KMS-11 (cell line): ENCODE results near the gene PSMC3IP.
A peak's percentile ranks its signal among the peaks of the same experiment; 100 is the strongest.

Source experiments
- H2AFZ ChIP-seq: fragments of 200-600 bp; sonication (generic); 2 replicates; pipeline ENCODE4 v1.6.1; 2016; ENCODE audit warnings: antibody characterized with exemption, mixed run types, low read depth
- H3K27ac ChIP-seq: fragments of 200-600 bp; sonication (generic); 2 replicates; pipeline ENCODE4 v1.6.1; 2016; ENCODE audit warnings: mild to moderate bottlenecking, mixed run types
- H3K27me3 ChIP-seq: fragments of 200-600 bp; sonication (generic); 2 replicates; pipeline ENCODE4 v1.6.1; 2017; ENCODE audit warnings: mild to moderate bottlenecking, low read depth, mixed run types, moderate library complexity; ENCODE audit not compliant: insufficient read depth
- H3K36me3 ChIP-seq: fragments of 200-600 bp; sonication (generic); 2 replicates; pipeline ENCODE4 v1.6.1; 2017; ENCODE audit warnings: mild to moderate bottlenecking, mixed run types; ENCODE audit not compliant: insufficient read depth
- H3K4me1 ChIP-seq: fragments of 200-600 bp; sonication (generic); 2 replicates; pipeline ENCODE4 v1.6.1; 2016; ENCODE audit warnings: mild to moderate bottlenecking, low read depth, mixed run types; ENCODE audit not compliant: poor library complexity, severe bottlenecking
- H3K4me2 ChIP-seq: fragments of 200-600 bp; sonication (generic); 2 replicates; pipeline ENCODE4 v1.7.0; 2016; ENCODE audit warnings: mild to moderate bottlenecking, mixed run types
- H3K4me3 ChIP-seq: fragments of 200-600 bp; sonication (generic); IDR thresholded peaks from 2 replicates; pipeline ENCODE4 v1.6.1; 2017; ENCODE audit warnings: low read depth, low read length, mixed read lengths; ENCODE audit not compliant: insufficient read depth
- H3K79me2 ChIP-seq: fragments of 200-600 bp; sonication (generic); 2 replicates; pipeline ENCODE4 v1.6.1; 2016; ENCODE audit warnings: low read depth, mixed run types; ENCODE audit not compliant: insufficient read depth
- H3K9ac ChIP-seq: fragments of 200-600 bp; sonication (generic); 2 replicates; pipeline ENCODE4 v1.6.1; 2016; ENCODE audit warnings: mild to moderate bottlenecking, mixed run types
- H4K20me1 ChIP-seq: fragments of 200-600 bp; sonication (generic); 2 replicates; pipeline ENCODE4 v1.6.1; 2016; ENCODE audit warnings: mild to moderate bottlenecking, mixed run types; ENCODE audit not compliant: insufficient read depth
- CTCF ChIP-seq: fragments of 200-600 bp; sonication (generic); conservative IDR thresholded peaks from 2 replicates; pipeline ENCODE4 v1.6.1; 2017; ENCODE audit warnings: low read depth, mild to moderate bottlenecking, antibody characterized with exemption, low read length, moderate library complexity, mixed read lengths

The PSMC3IP gene

GRCh38 chr17:42609182-42609813 is 31.8 kb upstream of the PSMC3IP start, which contains the start of the genes RETREG3 and TUBG1:
RETREG3 (minus strand) TSS chr17:42609374; CDS start chr17:42609324, 50 bp downstream.
TUBG1 (plus strand) TSS chr17:42609683; CDS start chr17:42609738, 55 bp downstream.
- peak within 1 kb of the TSS; percentile 79 for H3K4me3 ChIP-seq
- H3K4me1 ChIP-seq = peaks cover 48% of the 10 kb centered on the region
- TF ChIP-seq CTCF = no peak; the same call in 1 of the 2 replicates
- H3K79me2 ChIP-seq = peaks cover 62% of the 10 kb centered on the region
- peak within 1 kb of the TSS; percentile 99 for H3K4me2 ChIP-seq
- no peaks in the 10 kb centered on the region for H4K20me1 ChIP-seq
- no peaks in the 10 kb centered on the region for H3K27me3 ChIP-seq
- H2AFZ ChIP-seq = peak within 1 kb of the TSS; percentile 75; the same call in 1 of the 2 replicates
- H3K9ac ChIP-seq = peak within 1 kb of the TSS; percentile 70
- H3K36me3 ChIP-seq = peaks cover 9% of the 10 kb centered on the region; the same call in 1 of the 2 replicates
- peak within 1 kb of the TSS; percentile 64 for H3K27ac ChIP-seq

GRCh38 chr17:42608305-42609181 is 31.0 kb upstream of the PSMC3IP start:
- Histone ChIP-seq H3K36me3 (peaks cover 9% of the 10 kb centered on the region; the same call in 1 of the 2 replicates), H3K4me1 (peaks cover 52% of the 10 kb centered on the region), H4K20me1 (no peaks in the 10 kb centered on the region), H2AFZ (peak overlapping the region; percentile 56; the same call in 1 of the 2 replicates), H3K4me3 (peak overlapping the region; percentile 79), H3K27ac (peak overlapping the region; percentile 64), H3K27me3 (no peaks in the 10 kb centered on the region), H3K79me2 (peaks cover 69% of the 10 kb centered on the region), H3K9ac (peak overlapping the region; percentile 70), H3K4me2 (peak overlapping the region; percentile 99)
- no peak for TF ChIP-seq CTCF

GRCh38 chr17:42607769-42608168 is 30.2 kb upstream of the PSMC3IP start:
- Histone ChIP-seq H3K9ac (peak overlapping the region; percentile 70; the same call in 1 of the 2 replicates), H2AFZ (no peak overlapping the region), H3K79me2 (peaks cover 77% of the 10 kb centered on the region), H3K4me1 (peaks cover 52% of the 10 kb centered on the region), H3K4me3 (no peak overlapping the region), H3K27me3 (no peaks in the 10 kb centered on the region), H3K36me3 (peaks cover 5% of the 10 kb centered on the region; the same call in 1 of the 2 replicates), H3K27ac (peak overlapping the region; percentile 64; the same call in 1 of the 2 replicates), H3K4me2 (peak overlapping the region; percentile 99), H4K20me1 (no peaks in the 10 kb centered on the region)
- TF ChIP-seq CTCF = no peak

GRCh38 chr17:42603318-42603717 is 25.8 kb upstream of the PSMC3IP start:
- no peaks in the 10 kb centered on the region for H4K20me1 ChIP-seq

More at GRCh38 chr17:42603318-42603717, 25.8 kb upstream of the PSMC3IP start:
- no peaks in the 10 kb centered on the region for H3K27me3 ChIP-seq
- H3K79me2 ChIP-seq = peaks cover 84% of the 10 kb centered on the region
- no peak overlapping the region for H3K27ac ChIP-seq
- H3K9ac ChIP-seq = no peak overlapping the region
- no peak overlapping the region for H2AFZ ChIP-seq
- no peak overlapping the region for H3K4me3 ChIP-seq
- no peaks in the 10 kb centered on the region; the same call in 1 of the 2 replicates for H3K36me3 ChIP-seq
- H3K4me1 ChIP-seq = peaks cover 42% of the 10 kb centered on the region
- TF ChIP-seq CTCF = no peak
- H3K4me2 ChIP-seq = no peak overlapping the region
